Measurements from ENCODE around the gene TIMP2.

DNA sequence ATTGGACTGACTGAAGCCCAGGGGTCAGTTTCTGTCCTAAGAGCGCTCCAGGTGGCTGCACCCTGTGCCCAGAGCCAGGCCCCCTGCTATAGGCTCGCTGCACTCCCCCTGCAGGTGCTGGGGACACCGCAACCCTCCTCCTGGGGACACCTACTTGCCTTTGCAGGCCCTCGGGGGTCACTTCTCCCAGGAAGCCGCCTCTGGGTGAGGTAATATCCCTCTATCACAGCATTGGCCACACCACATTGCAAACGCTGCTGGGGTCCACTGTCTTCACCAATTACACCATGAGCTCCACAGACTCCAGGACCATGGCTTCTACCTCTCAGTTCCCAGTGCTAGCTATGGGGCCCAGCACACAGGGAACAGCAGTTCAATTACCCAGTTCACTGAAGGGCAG, 99.5 kb downstream of the TIMP2 start:
- TF ChIP-seq CTCF (IDR thresholded peaks at IDR 0.05) (no peak), POLR2A (IDR thresholded peaks at IDR 0.05) (no peak)
